SK-N-SH treated with all-trans-retinoic acid at 6 μM for 48 hours (cell line): ENCODE results near the gene TMEM167A.

Experiments
- ATAC-seq: fragments of 200-7000 bp; cut with Tn5 transposase; 3 replicates; pipeline ENCODE4 v1.9.1; 2020; ENCODE audit warnings: mild to moderate bottlenecking, moderate library complexity
- ARNTL ChIP-seq: fragments of 450-650 bp; formaldehyde crosslinking; IDR thresholded peaks from 2 replicates; pipeline ENCODE4 v1.5.0; 2020; ENCODE audit warnings: low read depth, mild to moderate bottlenecking, moderate library complexity, borderline replicate concordance
- BACH2 ChIP-seq: fragments of 250-450 bp; sonication (Bioruptor Pico); IDR thresholded peaks from 2 replicates; pipeline ENCODE4 v1.9.0; 2021; ENCODE audit warnings: mild to moderate bottlenecking, borderline replicate concordance
- ESRRG ChIP-seq: fragments of 250-450 bp; sonication (Bioruptor Pico); IDR thresholded peaks from 2 replicates; pipeline ENCODE4 v1.6.1; 2021; ENCODE audit warnings: mild to moderate bottlenecking
- ISL1 ChIP-seq: fragments of 250-450 bp; sonication (Bioruptor Pico); IDR thresholded peaks from 2 replicates; pipeline ENCODE4 v2.1.2; 2022; ENCODE audit warnings: mild to moderate bottlenecking, moderate library complexity
- OSR1 ChIP-seq: fragments of 250-450 bp; sonication (Bioruptor Pico); IDR thresholded peaks from 2 replicates; pipeline ENCODE4 v1.8.0; 2022; ENCODE audit warnings: moderate library complexity, mild to moderate bottlenecking, inconsistent platforms
- PPARA ChIP-seq: fragments of 250-450 bp; sonication (Bioruptor Pico); IDR thresholded peaks from 2 replicates; pipeline ENCODE4 v1.5.0; 2020; ENCODE audit warnings: mild to moderate bottlenecking, borderline replicate concordance
- RARB ChIP-seq: fragments of 250-450 bp; sonication (Bioruptor Pico); IDR thresholded peaks from 2 replicates; pipeline ENCODE4 v1.8.0; 2021; ENCODE audit warnings: mild to moderate bottlenecking, moderate library complexity
- SNAI2 ChIP-seq: fragments of 250-450 bp; sonication (Bioruptor Pico); IDR thresholded peaks from 2 replicates; pipeline ENCODE4 v1.5.0; 2020; ENCODE audit warnings: mild to moderate bottlenecking, moderate library complexity
- TCF4 ChIP-seq: fragments of 250-450 bp; sonication (Bioruptor Pico); IDR thresholded peaks from 2 replicates; pipeline ENCODE4 v1.8.0; 2021; ENCODE audit warnings: mild to moderate bottlenecking, moderate library complexity, borderline replicate concordance
- TOX ChIP-seq: fragments of 250-450 bp; sonication (Bioruptor Pico); IDR thresholded peaks from 2 replicates; pipeline ENCODE4 v1.8.0; 2021; ENCODE audit warnings: mild to moderate bottlenecking, moderate library complexity, borderline replicate concordance
- ZC3H10 ChIP-seq: fragments of 250-450 bp; sonication (Bioruptor Pico); IDR thresholded peaks from 2 replicates; pipeline ENCODE4 v1.5.1; 2021; ENCODE audit warnings: mild to moderate bottlenecking, moderate library complexity
- ZFP3 ChIP-seq: fragments of 250-450 bp; sonication (Bioruptor Pico); IDR thresholded peaks from 2 replicates; pipeline ENCODE4 v1.5.0; 2020; ENCODE audit warnings: mild to moderate bottlenecking, moderate library complexity
- ZFP30 ChIP-seq: fragments of 450-650 bp; formaldehyde crosslinking; IDR thresholded peaks from 2 replicates; pipeline ENCODE4 v1.5.0; 2022; ENCODE audit warnings: mild to moderate bottlenecking, moderate library complexity
- ZNF565 ChIP-seq: fragments of 450-650 bp; formaldehyde crosslinking; conservative IDR thresholded peaks from 2 replicates; pipeline ENCODE4 v1.5.0; 2020; ENCODE audit warnings: low read depth, mild to moderate bottlenecking, moderate library complexity
- TF ChIP-seq, protein P1 (sequence below): fragments of 250-450 bp; sonication (Bioruptor Pico); IDR thresholded peaks from 2 replicates; pipeline ENCODE4 v1.5.1; 2020; ENCODE audit warnings: low read depth, mild to moderate bottlenecking, moderate library complexity
- TF ChIP-seq, protein P2 (sequence below): fragments of 250-450 bp; sonication (Bioruptor Pico); IDR thresholded peaks from 2 replicates; pipeline ENCODE4 v1.8.0; 2020; ENCODE audit warnings: mild to moderate bottlenecking, moderate library complexity, borderline replicate concordance
- TF ChIP-seq, protein P3 (sequence below): fragments of 250-450 bp; sonication (Bioruptor Pico); IDR thresholded peaks from 2 replicates; pipeline ENCODE4 v1.8.0; 2021; ENCODE audit warnings: low read depth, mild to moderate bottlenecking, moderate library complexity, borderline replicate concordance
- TF ChIP-seq, protein P4 (sequence below): fragments of 250-450 bp; sonication (Bioruptor Pico); IDR thresholded peaks from 2 replicates; pipeline ENCODE4 v1.5.1; 2021; ENCODE audit warnings: mild to moderate bottlenecking, moderate library complexity
- TF ChIP-seq, protein P5 (sequence below): fragments of 250-450 bp; sonication (Bioruptor Pico); IDR thresholded peaks from 2 replicates; pipeline ENCODE4 v1.5.0; 2020; ENCODE audit warnings: mild to moderate bottlenecking, moderate library complexity

Gene TMEM167A

DNA sequence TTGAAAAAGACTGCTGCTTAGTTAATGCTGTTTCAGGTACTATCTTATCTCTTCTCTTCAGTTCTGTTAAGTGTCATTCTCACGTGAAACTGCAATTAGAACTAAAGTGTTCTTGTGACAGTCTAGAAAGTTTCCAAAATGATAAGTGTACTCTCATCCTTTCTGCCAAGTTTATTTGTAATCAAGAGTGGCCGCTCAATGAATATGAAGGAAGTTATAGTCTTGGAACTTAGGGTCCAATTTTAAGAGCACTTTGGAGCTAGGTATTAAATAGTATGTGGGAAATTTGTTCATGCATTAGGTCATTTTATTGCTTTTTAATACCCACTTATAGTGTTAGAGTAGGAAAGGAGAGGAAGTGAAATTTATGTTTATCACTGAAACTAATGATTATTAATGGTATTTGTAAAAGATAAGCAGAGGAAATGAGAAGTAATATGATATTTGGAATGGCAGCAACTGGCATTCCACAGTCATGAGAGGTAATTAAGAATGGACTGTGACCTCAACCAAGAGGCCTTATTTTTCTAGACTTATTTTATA, 20.6 kb upstream of the TMEM167A start (continued):
- TF ChIP-seq, protein P1, sequence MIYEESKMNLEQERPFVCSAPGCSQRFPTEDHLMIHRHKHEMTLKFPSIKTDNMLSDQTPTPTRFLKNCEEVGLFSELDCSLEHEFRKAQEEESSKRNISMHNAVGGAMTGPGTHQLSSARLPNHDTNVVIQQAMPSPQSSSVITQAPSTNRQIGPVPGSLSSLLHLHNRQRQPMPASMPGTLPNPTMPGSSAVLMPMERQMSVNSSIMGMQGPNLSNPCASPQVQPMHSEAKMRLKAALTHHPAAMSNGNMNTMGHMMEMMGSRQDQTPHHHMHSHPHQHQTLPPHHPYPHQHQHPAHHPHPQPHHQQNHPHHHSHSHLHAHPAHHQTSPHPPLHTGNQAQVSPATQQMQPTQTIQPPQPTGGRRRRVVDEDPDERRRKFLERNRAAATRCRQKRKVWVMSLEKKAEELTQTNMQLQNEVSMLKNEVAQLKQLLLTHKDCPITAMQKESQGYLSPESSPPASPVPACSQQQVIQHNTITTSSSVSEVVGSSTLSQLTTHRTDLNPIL (CRISPR knock-in tag): peak; percentile 97
- no peak for TF ChIP-seq ARNTL (CRISPR knock-in tag)

DNA sequence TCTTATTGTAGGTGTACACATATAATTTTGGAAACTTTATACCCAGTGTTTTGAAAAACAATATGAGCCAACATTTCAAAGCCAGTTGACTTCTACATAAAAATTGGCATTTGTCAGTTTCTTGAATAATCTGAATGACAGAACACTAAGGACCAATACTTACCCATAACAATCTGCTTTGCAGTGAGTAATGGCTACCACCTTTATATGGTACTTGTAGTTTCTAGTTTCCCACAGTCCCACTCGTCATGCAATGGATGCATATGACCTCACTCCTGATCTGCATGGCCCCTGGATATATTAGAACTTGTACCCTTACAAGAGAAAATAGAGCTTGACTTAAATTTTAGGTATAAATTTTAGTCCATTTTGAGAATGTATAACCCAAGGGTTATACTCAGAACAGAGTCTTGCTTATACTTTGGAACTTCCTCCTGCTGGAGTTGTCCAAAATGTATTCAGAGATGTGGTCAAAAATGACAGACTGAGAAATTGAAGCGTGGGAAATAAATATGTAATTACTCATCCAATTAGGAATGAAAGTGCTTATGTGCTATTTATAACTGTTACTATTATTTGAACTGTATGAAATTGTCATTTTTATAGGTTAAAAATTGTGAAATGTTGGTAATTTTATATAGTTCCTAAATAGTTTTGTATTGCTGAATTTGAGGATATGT, 19.6 kb upstream of the TMEM167A start:
- peak; percentile 24; the same call in 2 of the 3 replicates for ATAC-seq
- TF ChIP-seq ZFP3 (no peak), RARB (CRISPR knock-in tag) (no peak), ZFP30 (CRISPR knock-in tag) (no peak), ISL1 (CRISPR knock-in tag) (no peak)

DNA sequence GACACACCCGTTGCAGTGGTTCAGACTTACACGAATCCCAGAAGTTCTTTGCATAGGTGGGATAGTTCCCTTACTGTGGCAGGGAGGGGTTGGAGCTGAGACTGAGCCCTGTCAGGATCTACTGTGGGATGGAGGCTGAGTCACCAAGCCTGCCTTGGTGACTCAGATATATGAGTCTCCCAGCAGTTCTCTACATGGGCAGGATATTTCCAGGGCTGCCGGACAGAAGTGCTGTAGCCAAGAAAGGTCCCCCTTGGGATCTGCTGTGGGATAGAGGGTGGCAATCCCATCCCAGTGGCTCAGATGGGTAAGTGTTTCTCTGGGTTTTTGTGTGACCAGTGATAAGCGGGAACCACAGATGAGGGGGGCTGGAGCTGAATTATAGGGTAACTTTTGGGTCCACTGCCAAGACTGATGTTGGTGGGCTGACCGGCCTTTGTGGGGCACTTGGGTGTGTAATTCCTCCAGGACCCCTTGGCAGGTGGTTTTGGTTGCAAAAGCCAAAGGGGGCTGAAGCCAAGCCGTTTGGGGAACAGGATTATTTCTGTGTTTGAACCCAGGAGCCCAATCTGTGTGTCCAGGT, 18.9 kb upstream of the TMEM167A start:
- TF ChIP-seq BACH2 (no peak), TCF4 (CRISPR knock-in tag) (no peak), ZFP3 (no peak)
- TF ChIP-seq, protein P2, sequence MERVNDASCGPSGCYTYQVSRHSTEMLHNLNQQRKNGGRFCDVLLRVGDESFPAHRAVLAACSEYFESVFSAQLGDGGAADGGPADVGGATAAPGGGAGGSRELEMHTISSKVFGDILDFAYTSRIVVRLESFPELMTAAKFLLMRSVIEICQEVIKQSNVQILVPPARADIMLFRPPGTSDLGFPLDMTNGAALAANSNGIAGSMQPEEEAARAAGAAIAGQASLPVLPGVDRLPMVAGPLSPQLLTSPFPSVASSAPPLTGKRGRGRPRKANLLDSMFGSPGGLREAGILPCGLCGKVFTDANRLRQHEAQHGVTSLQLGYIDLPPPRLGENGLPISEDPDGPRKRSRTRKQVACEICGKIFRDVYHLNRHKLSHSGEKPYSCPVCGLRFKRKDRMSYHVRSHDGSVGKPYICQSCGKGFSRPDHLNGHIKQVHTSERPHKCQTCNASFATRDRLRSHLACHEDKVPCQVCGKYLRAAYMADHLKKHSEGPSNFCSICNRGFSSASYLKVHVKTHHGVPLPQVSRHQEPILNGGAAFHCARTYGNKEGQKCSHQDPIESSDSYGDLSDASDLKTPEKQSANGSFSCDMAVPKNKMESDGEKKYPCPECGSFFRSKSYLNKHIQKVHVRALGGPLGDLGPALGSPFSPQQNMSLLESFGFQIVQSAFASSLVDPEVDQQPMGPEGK (CRISPR knock-in tag): no peak
- TF ChIP-seq, protein P3, sequence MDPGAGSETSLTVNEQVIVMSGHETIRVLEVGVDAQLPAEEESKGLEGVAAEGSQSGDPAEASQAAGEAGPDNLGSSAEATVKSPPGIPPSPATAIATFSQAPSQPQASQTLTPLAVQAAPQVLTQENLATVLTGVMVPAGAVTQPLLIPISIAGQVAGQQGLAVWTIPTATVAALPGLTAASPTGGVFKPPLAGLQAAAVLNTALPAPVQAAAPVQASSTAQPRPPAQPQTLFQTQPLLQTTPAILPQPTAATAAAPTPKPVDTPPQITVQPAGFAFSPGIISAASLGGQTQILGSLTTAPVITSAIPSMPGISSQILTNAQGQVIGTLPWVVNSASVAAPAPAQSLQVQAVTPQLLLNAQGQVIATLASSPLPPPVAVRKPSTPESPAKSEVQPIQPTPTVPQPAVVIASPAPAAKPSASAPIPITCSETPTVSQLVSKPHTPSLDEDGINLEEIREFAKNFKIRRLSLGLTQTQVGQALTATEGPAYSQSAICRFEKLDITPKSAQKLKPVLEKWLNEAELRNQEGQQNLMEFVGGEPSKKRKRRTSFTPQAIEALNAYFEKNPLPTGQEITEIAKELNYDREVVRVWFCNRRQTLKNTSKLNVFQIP (CRISPR knock-in tag): no peak
- peak; percentile 97 for ATAC-seq

DNA sequence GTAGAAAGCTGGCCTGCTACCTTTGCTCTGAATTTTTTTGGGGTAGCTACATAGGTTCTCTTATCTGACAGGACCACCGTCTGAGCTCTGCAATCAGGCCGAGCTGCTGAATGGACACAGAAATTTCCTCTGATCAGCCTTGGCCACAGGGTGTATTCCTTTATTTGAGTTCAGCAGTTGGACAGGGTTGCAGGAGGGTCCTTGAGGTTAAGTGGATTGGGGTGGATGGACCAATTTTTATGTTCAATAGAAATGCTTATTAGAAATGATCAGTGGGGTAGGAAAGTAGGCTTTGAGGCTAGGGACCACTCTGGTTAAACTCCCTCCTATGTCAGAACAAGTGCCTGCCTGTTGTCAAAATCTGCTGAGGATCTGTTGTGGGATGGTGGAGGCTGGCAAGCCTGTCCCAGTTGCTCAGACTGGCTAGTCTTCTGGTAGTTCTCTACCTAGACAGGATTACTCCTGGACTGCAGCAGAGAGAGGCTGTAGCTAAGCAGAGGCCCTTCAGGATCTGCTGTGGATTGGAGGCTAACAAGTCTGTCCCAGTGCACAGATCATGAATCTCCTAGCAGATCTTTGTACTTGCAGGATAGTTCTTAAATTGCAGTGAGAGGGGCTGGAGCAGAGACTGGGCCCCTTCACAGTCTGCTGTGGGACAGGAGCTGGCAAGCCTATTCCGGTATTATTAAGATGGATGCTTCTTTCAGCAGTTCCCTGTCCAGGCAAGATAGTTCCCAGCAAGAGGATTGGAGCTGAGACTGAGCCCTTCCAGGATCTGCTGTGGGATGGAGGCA, 18.2 kb upstream of the TMEM167A start:
- peak; percentile 70 for ATAC-seq
- no peak for TF ChIP-seq SNAI2 (CRISPR knock-in tag)
- no peak for TF ChIP-seq OSR1
- TF ChIP-seq ZC3H10 (CRISPR knock-in tag): no peak
- no peak for TF ChIP-seq ZNF565
- no peak for TF ChIP-seq ESRRG (CRISPR knock-in tag)
- TF ChIP-seq, protein P4, sequence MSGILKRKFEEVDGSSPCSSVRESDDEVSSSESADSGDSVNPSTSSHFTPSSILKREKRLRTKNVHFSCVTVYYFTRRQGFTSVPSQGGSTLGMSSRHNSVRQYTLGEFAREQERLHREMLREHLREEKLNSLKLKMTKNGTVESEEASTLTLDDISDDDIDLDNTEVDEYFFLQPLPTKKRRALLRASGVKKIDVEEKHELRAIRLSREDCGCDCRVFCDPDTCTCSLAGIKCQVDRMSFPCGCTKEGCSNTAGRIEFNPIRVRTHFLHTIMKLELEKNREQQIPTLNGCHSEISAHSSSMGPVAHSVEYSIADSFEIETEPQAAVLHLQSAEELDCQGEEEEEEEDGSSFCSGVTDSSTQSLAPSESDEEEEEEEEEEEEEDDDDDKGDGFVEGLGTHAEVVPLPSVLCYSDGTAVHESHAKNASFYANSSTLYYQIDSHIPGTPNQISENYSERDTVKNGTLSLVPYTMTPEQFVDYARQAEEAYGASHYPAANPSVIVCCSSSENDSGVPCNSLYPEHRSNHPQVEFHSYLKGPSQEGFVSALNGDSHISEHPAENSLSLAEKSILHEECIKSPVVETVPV (CRISPR knock-in tag): no peak
- TF ChIP-seq ARNTL (CRISPR knock-in tag): no peak
- TF ChIP-seq, protein P5, sequence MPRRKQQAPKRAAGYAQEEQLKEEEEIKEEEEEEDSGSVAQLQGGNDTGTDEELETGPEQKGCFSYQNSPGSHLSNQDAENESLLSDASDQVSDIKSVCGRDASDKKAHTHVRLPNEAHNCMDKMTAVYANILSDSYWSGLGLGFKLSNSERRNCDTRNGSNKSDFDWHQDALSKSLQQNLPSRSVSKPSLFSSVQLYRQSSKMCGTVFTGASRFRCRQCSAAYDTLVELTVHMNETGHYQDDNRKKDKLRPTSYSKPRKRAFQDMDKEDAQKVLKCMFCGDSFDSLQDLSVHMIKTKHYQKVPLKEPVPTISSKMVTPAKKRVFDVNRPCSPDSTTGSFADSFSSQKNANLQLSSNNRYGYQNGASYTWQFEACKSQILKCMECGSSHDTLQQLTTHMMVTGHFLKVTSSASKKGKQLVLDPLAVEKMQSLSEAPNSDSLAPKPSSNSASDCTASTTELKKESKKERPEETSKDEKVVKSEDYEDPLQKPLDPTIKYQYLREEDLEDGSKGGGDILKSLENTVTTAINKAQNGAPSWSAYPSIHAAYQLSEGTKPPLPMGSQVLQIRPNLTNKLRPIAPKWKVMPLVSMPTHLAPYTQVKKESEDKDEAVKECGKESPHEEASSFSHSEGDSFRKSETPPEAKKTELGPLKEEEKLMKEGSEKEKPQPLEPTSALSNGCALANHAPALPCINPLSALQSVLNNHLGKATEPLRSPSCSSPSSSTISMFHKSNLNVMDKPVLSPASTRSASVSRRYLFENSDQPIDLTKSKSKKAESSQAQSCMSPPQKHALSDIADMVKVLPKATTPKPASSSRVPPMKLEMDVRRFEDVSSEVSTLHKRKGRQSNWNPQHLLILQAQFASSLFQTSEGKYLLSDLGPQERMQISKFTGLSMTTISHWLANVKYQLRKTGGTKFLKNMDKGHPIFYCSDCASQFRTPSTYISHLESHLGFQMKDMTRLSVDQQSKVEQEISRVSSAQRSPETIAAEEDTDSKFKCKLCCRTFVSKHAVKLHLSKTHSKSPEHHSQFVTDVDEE: no peak
- no peak for TF ChIP-seq ZFP30 (CRISPR knock-in tag)
- no peak for TF ChIP-seq TOX
- no peak for TF ChIP-seq PPARA (CRISPR knock-in tag)
